ENCODE measurements around the gene EBF4.

The EBF4 gene

DNA sequence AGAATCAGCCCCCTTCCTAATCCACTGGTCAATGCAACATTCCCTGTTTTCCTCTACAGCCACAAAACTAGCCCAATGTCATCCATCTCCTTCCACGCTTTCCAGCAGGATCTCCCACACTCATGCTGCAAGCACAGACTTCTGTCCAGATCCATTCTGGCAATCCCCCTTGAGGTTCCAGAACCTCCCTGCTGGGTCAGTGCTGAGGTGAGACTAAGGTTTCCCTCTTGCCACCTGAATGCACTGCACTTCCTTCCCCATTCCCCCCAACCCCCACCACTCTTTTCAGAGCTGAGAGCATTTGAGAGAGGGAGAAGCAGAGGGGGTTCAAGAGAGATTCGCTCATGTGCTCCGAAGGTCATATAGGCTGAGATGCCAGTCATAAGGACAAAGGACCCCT lies 43.9 kb downstream of the EBF4 start:
- WGBS, result 92% methylated on average over 3 of the region's 3 CpGs
- Histone ChIP-seq H3K27ac (ENCODE audit: low read depth, low read length) (no peak overlapping the region), H3K36me3 (ENCODE audit: insufficient read depth, low read length) (no peaks in the 10 kb centered on the region), H3K4me1 (ENCODE audit: insufficient read depth, low read length) (peaks cover 9% of the 10 kb centered on the region; the same call in 1 of the 2 replicates), H3K4me3 (ENCODE audit: low read length) (no peak overlapping the region), H3K9ac (ENCODE audit: low read depth, low read length) (no peak overlapping the region), H3K9me3 (ENCODE audit: insufficient read depth, low read depth, low read length) (peaks cover 7% of the 10 kb centered on the region; the same call in 1 of the 2 replicates), H3K27me3 (ENCODE audit: insufficient read depth, low read length) (peaks cover 11% of the 10 kb centered on the region)

DNA sequence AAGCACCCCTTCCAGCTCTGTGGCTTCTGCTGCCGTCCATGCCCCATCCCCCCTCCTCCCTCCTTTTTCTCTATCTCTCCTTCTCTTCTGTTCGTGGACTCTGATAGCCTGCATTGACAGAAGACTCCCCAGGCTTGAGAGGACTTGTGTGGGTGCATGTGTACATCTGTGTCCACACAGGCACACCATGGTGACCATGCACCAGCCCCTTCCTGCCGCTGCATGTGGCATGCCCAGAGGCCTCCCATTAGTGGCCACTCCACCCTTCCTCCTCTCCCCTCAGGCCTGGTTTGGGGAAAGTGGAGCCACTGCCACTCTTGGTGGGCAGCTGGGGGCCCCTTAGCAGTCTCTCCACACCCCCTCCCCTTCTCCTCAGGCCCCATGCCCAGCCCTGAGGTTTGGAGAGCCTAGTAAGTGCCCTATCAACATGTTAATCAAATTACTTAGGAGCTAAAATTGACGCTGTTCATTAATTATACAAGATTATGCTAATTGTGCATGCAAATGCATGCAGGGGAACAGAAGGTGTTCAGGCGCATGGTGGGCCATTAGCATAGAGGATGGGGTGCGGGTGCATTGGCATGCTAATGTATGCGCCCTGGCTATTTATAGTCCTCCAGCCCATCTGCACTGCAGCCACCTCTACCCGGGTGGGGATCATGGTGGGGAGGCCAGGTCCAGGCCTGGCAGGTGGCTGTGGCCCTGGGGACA lies 45.9 kb downstream of the EBF4 start:
- Histone ChIP-seq H3K4me1 (ENCODE audit: insufficient read depth, low read length) (peaks cover 9% of the 10 kb centered on the region; the same call in 1 of the 2 replicates), H3K9ac (ENCODE audit: low read depth, low read length) (no peak overlapping the region), H3K36me3 (ENCODE audit: insufficient read depth, low read length) (no peaks in the 10 kb centered on the region), H3K4me3 (ENCODE audit: low read length) (no peak overlapping the region), H3K27ac (ENCODE audit: low read depth, low read length) (no peak overlapping the region), H3K9me3 (ENCODE audit: insufficient read depth, low read depth, low read length) (peaks cover 3% of the 10 kb centered on the region; the same call in 1 of the 2 replicates), H3K27me3 (ENCODE audit: insufficient read depth, low read length) (peaks cover 30% of the 10 kb centered on the region)
- WGBS, result 71% methylated on average over 8 of the region's 8 CpGs

DNA sequence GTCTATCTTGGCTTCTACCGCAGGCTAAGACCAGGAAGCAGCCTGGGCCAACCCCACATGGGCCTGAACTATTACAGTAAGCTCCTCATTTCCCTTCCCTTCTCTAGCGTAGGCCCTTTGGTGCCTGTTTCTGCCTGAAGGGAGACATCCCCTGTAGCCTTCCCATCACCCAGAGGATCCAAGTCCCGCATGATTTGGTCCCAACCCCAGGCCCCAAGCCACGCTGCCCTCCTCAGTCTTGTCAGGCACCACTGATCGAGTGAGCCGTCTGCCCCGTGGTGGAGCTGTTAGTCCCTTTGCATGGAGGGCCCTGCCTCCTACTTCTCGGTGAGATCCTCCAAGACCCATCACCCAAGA lies 46.4 kb downstream of the EBF4 start:
- no peak overlapping the region for H3K4me3 ChIP-seq (ENCODE audit: low read length)
- H3K27me3 ChIP-seq (ENCODE audit: insufficient read depth, low read length), result peaks cover 34% of the 10 kb centered on the region
- H3K27ac ChIP-seq (ENCODE audit: low read depth, low read length), result no peak overlapping the region
- no peak overlapping the region for H3K9ac ChIP-seq (ENCODE audit: low read depth, low read length)
- peaks cover 9% of the 10 kb centered on the region; the same call in 1 of the 2 replicates for H3K4me1 ChIP-seq (ENCODE audit: insufficient read depth, low read length)
- peaks cover 3% of the 10 kb centered on the region; the same call in 1 of the 2 replicates for H3K9me3 ChIP-seq (ENCODE audit: insufficient read depth, low read depth, low read length)
- 83% methylated on average over 8 of the region's 8 CpGs for WGBS
- H3K36me3 ChIP-seq (ENCODE audit: insufficient read depth, low read length), result no peaks in the 10 kb centered on the region

DNA sequence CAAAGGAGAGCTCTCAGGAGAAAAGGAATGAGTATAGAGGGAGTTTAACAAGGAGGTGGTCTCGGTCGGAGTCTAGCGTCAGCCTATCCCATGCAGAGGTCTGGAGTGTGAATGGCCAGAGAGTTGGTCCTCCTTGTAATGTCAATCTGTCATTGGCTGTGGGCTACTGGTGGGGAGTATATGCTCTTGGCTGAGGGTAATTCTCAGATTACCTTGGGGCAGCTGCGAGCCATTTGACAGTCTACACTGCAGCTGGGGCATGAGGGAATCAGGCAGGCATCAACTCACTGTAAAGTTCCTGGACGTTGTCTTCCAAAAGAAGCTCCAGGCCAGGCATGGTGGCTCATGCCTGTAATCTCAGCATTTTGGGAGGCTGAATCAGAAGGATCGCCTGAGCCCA lies 48.1 kb downstream of the EBF4 start:
- 83% methylated on average over 6 of the region's 6 CpGs for WGBS
- Histone ChIP-seq H3K27ac (ENCODE audit: low read depth, low read length) (no peak overlapping the region), H3K9me3 (ENCODE audit: insufficient read depth, low read depth, low read length) (no peaks in the 10 kb centered on the region), H3K27me3 (ENCODE audit: insufficient read depth, low read length) (peaks cover 46% of the 10 kb centered on the region), H3K36me3 (ENCODE audit: insufficient read depth, low read length) (no peaks in the 10 kb centered on the region), H3K9ac (ENCODE audit: low read depth, low read length) (no peak overlapping the region), H3K4me1 (ENCODE audit: insufficient read depth, low read length) (peaks cover 9% of the 10 kb centered on the region; the same call in 1 of the 2 replicates), H3K4me3 (ENCODE audit: low read length) (no peak overlapping the region)

DNA sequence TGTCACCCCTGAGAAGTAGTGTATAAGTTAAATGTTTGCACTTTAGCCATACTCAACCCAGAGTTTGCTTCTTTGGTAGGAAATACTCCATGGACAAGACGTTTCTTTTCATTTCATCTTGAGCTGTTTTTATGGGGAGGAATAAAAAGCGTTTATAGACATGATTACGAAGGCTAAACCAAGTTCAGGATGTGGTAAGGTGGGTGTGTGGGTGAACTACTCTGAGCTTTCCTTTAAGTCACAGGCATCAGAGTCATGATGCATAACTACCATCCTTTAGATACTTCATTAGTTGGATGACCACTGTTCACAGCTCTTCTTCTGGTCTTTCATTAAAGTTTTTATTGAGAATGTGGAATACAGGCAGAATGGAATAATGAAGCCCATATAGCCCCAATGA lies 48.9 kb downstream of the EBF4 start:
- H3K36me3 ChIP-seq (ENCODE audit: insufficient read depth, low read length), result no peaks in the 10 kb centered on the region
- 85% methylated on average over 3 of the region's 3 CpGs for WGBS

DNA sequence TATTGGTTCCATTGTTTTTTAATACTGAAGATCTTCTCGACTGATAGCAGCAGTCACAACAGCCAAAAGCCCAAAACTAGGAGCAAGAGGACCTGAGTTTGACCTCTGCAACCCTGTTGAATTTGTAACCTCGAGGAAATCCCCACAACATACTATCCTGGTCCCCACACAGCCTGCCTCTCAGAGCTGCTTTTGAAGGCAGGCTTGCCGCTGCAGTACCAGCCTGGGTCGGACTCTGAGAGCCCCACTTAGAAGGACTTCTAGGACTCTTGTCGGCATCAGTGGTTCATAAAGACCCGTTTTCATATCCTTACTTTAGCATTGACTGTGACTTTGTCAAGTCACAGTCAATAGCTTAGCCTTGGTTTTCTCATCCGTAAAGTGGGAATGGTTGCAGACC lies 49.3 kb downstream of the EBF4 start:
- 91% methylated on average over 7 of the region's 7 CpGs for WGBS
- H3K9ac ChIP-seq (ENCODE audit: low read depth, low read length), result no peak overlapping the region
- no peak overlapping the region for H3K27ac ChIP-seq (ENCODE audit: low read depth, low read length)
- no peak overlapping the region for H3K4me3 ChIP-seq (ENCODE audit: low read length)
- H3K9me3 ChIP-seq (ENCODE audit: insufficient read depth, low read depth, low read length), result no peaks in the 10 kb centered on the region
- H3K36me3 ChIP-seq (ENCODE audit: insufficient read depth, low read length), result no peaks in the 10 kb centered on the region
- H3K4me1 ChIP-seq (ENCODE audit: insufficient read depth, low read length), result peaks cover 9% of the 10 kb centered on the region; the same call in 1 of the 2 replicates
- peaks cover 58% of the 10 kb centered on the region for H3K27me3 ChIP-seq (ENCODE audit: insufficient read depth, low read length)

More for the DNA sequence above, 48.9 kb downstream of the EBF4 start:
- Histone ChIP-seq H3K27me3 (ENCODE audit: insufficient read depth, low read length) (peaks cover 54% of the 10 kb centered on the region), H3K9ac (ENCODE audit: low read depth, low read length) (no peak overlapping the region), H3K9me3 (ENCODE audit: insufficient read depth, low read depth, low read length) (no peaks in the 10 kb centered on the region), H3K4me1 (ENCODE audit: insufficient read depth, low read length) (peaks cover 9% of the 10 kb centered on the region; the same call in 1 of the 2 replicates), H3K27ac (ENCODE audit: low read depth, low read length) (no peak overlapping the region), H3K4me3 (ENCODE audit: low read length) (no peak overlapping the region)

DNA sequence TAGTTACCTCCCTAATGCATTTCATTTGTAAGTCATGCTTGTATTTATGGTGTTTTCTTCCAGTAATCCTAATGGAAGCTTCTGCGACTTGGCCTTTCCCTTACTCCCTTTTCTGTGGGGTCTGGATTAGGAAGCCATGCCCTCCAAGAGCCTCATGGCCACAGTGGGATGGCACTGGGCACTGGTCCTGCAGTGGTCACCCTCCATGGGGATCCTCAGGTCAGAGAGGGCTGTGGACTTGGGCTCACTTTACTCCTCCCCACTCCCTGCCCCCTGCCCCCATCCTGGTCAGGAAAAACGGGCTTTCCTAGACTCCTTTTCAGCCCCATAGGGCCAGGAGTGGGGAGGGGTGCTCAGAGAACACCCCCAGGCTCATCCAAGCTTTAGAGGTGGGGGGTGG lies 49.9 kb downstream of the EBF4 start:
- Histone ChIP-seq H3K4me1 (ENCODE audit: insufficient read depth, low read length) (peaks cover 9% of the 10 kb centered on the region; the same call in 1 of the 2 replicates), H3K4me3 (ENCODE audit: low read length) (no peak overlapping the region)
- 43% methylated on average over 2 of the region's 2 CpGs for WGBS

DNA sequence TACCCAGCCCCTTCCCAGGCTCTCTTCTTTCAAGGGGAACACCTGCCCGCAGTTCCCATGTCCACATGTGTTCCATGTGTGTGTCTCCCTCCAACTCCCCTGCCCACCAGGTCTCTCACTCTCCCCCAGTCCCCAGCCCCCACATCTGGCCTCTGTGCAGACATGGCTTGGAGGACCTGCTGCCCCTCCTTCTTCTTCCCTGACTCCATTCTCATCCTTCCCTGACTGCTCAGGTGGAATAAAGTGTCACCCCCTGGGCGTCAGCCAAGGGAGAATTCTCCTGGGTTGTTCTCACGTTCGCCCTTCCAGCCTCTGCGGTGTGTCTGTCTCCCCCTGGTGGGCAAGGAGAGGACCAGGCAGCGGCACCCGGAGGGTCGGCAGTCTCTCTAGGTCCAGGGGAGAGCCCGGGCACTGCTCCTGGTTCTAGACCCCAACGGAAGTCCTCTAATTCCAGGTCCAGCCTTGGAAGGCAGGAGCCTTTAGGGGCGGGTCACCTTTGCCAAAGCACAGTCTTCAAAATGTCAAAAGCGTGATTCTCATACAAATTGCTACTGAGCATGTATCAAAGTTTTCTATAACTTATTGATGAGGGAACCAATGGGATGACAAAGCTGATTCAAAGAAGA lies 50.5 kb downstream of the EBF4 start:
- 16% methylated on average over 12 of the region's 12 CpGs for WGBS
- peaks cover 70% of the 10 kb centered on the region for H3K27me3 ChIP-seq (ENCODE audit: insufficient read depth, low read length)

More for the DNA sequence above, 49.9 kb downstream of the EBF4 start:
- Histone ChIP-seq H3K36me3 (ENCODE audit: insufficient read depth, low read length) (no peaks in the 10 kb centered on the region), H3K27me3 (ENCODE audit: insufficient read depth, low read length) (peaks cover 64% of the 10 kb centered on the region), H3K27ac (ENCODE audit: low read depth, low read length) (no peak overlapping the region), H3K9ac (ENCODE audit: low read depth, low read length) (no peak overlapping the region), H3K9me3 (ENCODE audit: insufficient read depth, low read depth, low read length) (no peaks in the 10 kb centered on the region)

DNA sequence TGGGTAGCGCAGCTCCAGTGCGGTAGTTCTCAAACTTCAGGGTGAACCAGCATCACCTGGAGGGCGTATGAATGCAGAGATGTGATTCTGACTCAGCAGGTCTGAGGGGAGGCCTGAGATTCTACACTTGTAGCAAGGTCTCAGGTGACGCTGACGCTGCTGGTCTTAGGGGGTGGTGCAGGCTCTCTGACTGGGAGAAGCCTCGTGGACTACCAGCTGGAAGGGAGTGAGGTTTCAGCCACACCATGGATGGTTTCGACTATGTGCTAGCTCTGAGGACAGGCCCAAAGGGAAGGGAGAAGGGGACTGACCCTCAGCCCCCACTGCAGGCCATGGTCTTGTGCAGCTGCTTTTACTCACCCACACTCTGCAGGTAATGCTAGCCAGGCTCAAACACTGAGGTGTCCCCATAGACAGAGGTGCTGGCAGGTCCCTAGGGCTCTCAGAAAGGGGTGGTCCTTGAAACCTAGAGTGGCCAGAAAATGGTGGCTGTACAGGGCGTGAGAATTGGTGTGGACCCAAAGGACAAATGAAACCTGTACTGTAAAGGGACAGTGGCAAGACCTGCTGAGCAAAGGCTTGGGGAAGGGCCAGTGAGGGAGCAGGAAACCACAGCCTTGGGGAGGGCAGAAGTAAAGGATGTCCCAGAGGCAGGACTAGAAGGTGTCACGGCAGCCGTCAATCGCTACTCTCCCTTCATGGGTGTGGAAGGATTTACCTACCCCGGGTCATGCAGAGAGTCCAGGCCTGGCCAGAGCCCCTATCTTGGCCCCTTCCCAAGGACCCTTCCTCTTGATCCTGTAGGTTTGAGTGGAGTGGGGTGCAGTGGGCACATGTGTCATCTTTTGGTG lies 52.7 kb downstream of the EBF4 start:
- no peak overlapping the region for H3K27ac ChIP-seq (ENCODE audit: low read depth, low read length)
- peaks cover 7% of the 10 kb centered on the region; the same call in 1 of the 2 replicates for H3K4me1 ChIP-seq (ENCODE audit: insufficient read depth, low read length)
- 77% methylated on average over 12 of the region's 12 CpGs for WGBS
- no peaks in the 10 kb centered on the region for H3K9me3 ChIP-seq (ENCODE audit: insufficient read depth, low read depth, low read length)
- H3K27me3 ChIP-seq (ENCODE audit: insufficient read depth, low read length), result peaks cover 92% of the 10 kb centered on the region
- H3K9ac ChIP-seq (ENCODE audit: low read depth, low read length), result no peak overlapping the region
- no peak overlapping the region for H3K4me3 ChIP-seq (ENCODE audit: low read length)
- no peaks in the 10 kb centered on the region for H3K36me3 ChIP-seq (ENCODE audit: insufficient read depth, low read length)

More for the DNA sequence above, 50.5 kb downstream of the EBF4 start:
- no peaks in the 10 kb centered on the region for H3K36me3 ChIP-seq (ENCODE audit: insufficient read depth, low read length)
- no peak overlapping the region for H3K9ac ChIP-seq (ENCODE audit: low read depth, low read length)
- no peak overlapping the region for H3K4me3 ChIP-seq (ENCODE audit: low read length)
- no peaks in the 10 kb centered on the region for H3K9me3 ChIP-seq (ENCODE audit: insufficient read depth, low read depth, low read length)
- H3K4me1 ChIP-seq (ENCODE audit: insufficient read depth, low read length), result peaks cover 9% of the 10 kb centered on the region; the same call in 1 of the 2 replicates
- no peak overlapping the region for H3K27ac ChIP-seq (ENCODE audit: low read depth, low read length)

DNA sequence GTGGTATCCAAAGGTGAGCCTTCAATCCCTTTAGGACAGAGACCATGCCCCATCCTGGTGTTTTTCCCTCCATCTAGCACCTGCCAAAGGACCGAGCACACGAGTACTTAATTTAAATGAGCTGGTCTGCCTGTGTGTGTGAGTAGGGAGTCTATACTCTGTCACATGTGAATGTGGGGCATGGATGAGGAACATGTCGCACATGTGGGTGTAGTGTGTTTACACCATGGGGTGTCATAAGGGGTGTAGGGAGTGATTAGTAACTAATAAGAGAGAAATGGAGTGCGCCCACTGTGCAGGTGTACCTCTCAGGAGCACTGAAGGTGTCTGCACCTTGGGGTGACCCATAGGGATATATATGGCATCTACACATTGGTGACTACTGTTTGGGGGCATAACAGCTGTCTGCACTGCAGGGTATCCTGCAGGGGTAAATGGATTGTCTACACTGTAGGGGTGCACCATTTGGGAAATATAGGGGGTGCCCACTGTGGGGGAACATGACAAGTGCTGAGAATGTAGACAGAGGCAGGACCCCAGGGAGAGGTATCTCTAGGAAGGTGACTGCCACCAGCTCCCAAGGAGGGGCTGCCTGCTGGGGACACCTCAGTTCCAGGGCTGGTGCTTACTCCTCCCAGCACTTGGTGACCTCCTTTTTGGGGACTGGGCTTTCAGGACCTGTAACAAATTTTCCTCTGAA lies 53.5 kb downstream of the EBF4 start:
- Histone ChIP-seq H3K27ac (ENCODE audit: low read depth, low read length) (no peak overlapping the region), H3K27me3 (ENCODE audit: insufficient read depth, low read length) (peaks cover 93% of the 10 kb centered on the region), H3K36me3 (ENCODE audit: insufficient read depth, low read length) (no peaks in the 10 kb centered on the region), H3K9ac (ENCODE audit: low read depth, low read length) (no peak overlapping the region), H3K9me3 (ENCODE audit: insufficient read depth, low read depth, low read length) (no peaks in the 10 kb centered on the region), H3K4me1 (ENCODE audit: insufficient read depth, low read length) (peaks cover 7% of the 10 kb centered on the region; the same call in 1 of the 2 replicates), H3K4me3 (ENCODE audit: low read length) (no peak overlapping the region)
- 88% methylated on average over 4 of the region's 4 CpGs for WGBS

Measured in HUES64 (cell line).